SK-N-SH treated with all-trans-retinoic acid at 6 μM for 48 hours (cell line): ENCODE measurements around the gene PNPLA7.

Experiments used
- ESRRG ChIP-seq: fragments of 250-450 bp; sonication (Bioruptor Pico); IDR thresholded peaks from 2 replicates; pipeline ENCODE4 v1.6.1; 2021; ENCODE audit warnings: mild to moderate bottlenecking
- ISL1 ChIP-seq: fragments of 250-450 bp; sonication (Bioruptor Pico); IDR thresholded peaks from 2 replicates; pipeline ENCODE4 v2.1.2; 2022; ENCODE audit warnings: mild to moderate bottlenecking, moderate library complexity
- PATZ1 ChIP-seq: fragments of 250-450 bp; sonication (Bioruptor Pico); IDR thresholded peaks from 2 replicates; pipeline ENCODE4 v1.8.0; 2020; ENCODE audit warnings: mild to moderate bottlenecking, moderate library complexity, borderline replicate concordance
- TOX ChIP-seq: fragments of 250-450 bp; sonication (Bioruptor Pico); IDR thresholded peaks from 2 replicates; pipeline ENCODE4 v1.8.0; 2021; ENCODE audit warnings: mild to moderate bottlenecking, moderate library complexity, borderline replicate concordance

- TF ChIP-seq PATZ1, result no peak
- TF ChIP-seq ESRRG, result no peak
- TF ChIP-seq TOX (CRISPR knock-in tag), result no peak
- TF ChIP-seq ISL1 (CRISPR knock-in tag), result no peak
Observed at GRCh38 chr9:137488327-137488653, 61.9 kb downstream of the PNPLA7 start.
